Neuronal stem cell (in vitro differentiated cells): ENCODE measurements around the gene CNOT6.
"Not testable (repeated sequence)": the region's sequence is repeated elsewhere in the genome, so short reads cannot be mapped to it uniquely, and the experiment has no call there.

Source experiments
- DNase-seq: peaks from one replicate; pipeline ENCODE4 v3.0.0-alpha.2; 2013; ENCODE audit warnings: low spot score
- H2AFZ ChIP-seq: one replicate; pipeline ENCODE4 v1.6.1; 2013; ENCODE audit warnings: mild to moderate bottlenecking, low read length, inconsistent platforms
- H2AK5ac ChIP-seq: 2 replicates; pipeline ENCODE4 v1.6.1; 2013; ENCODE audit warnings: low read depth, mild to moderate bottlenecking, inconsistent platforms, low read length, moderate library complexity, mixed read lengths
- H2BK120ac ChIP-seq: 2 replicates; pipeline ENCODE4 v1.6.1; 2013; ENCODE audit warnings: low read depth, mild to moderate bottlenecking, inconsistent platforms, low read length, moderate library complexity, mixed read lengths
- H2BK12ac ChIP-seq: one replicate; pipeline ENCODE4 v1.6.1; 2013; ENCODE audit warnings: low read length, inconsistent platforms
- H2BK15ac ChIP-seq: 2 replicates; pipeline ENCODE4 v1.6.1; 2013; ENCODE audit warnings: mild to moderate bottlenecking, low read length, inconsistent platforms, mixed read lengths
- H2BK5ac ChIP-seq: one replicate; pipeline ENCODE4 v1.6.1; 2013; ENCODE audit warnings: inconsistent platforms, mild to moderate bottlenecking, low read length, moderate library complexity
- H3K14ac ChIP-seq: one replicate; pipeline ENCODE4 v1.6.1; 2013; ENCODE audit warnings: low read length, inconsistent platforms
- H3K18ac ChIP-seq: 2 replicates; pipeline ENCODE4 v1.6.1; 2013; ENCODE audit warnings: low read length, inconsistent platforms
- H3K23ac ChIP-seq: 2 replicates; pipeline ENCODE4 v1.6.1; 2013; ENCODE audit warnings: low read depth, mild to moderate bottlenecking, mixed read lengths, low read length, inconsistent platforms; ENCODE audit not compliant: poor library complexity
- H3K27ac ChIP-seq: replicated peaks from 3 replicates; pipeline ENCODE4 v1.5.1; 2013; ENCODE audit warnings: low read length, inconsistent platforms
- H3K27me3 ChIP-seq, 3 experiments: 2 replicates each; pipeline ENCODE4 v1.6.1; 2013; ENCODE audit warnings: low read length in 3 of 3, mild to moderate bottlenecking in 2 of 3, inconsistent platforms in 1 of 3, low read depth in 1 of 3, mixed read lengths in 1 of 3, moderate library complexity in 1 of 3; ENCODE audit not compliant: control insufficient read depth in 3 of 3, insufficient read depth in 3 of 3
- H3K36me3 ChIP-seq, 2 donors: replicated peaks in 1 of 2; 2 replicates each; pipeline ENCODE4 v1.6.1; 2013; ENCODE audit warnings: low read length in 2 of 2; ENCODE audit not compliant: control insufficient read depth in 2 of 2, insufficient read depth in 2 of 2
- H3K4ac ChIP-seq: 2 replicates; pipeline ENCODE4 v1.6.1; 2013; ENCODE audit warnings: inconsistent platforms, mild to moderate bottlenecking, low read length, moderate library complexity
- H3K4me1 ChIP-seq, 2 donors: 1 replicate in 1 of 2; 2 replicates in 1 of 2; pipeline ENCODE4 v1.6.1; 2013; ENCODE audit warnings: low read length in 2 of 2, low read depth in 1 of 2; ENCODE audit not compliant: control insufficient read depth in 2 of 2, insufficient read depth in 1 of 2
- H3K4me2 ChIP-seq: one replicate; pipeline ENCODE4 v1.6.1; 2013; ENCODE audit warnings: mild to moderate bottlenecking, low read length, inconsistent platforms; ENCODE audit not compliant: insufficient read depth, poor library complexity, severe bottlenecking
- H3K4me3 ChIP-seq, 2 donors: 2 replicates each; pipeline ENCODE4 v1.5.1; 2013; ENCODE audit warnings: low read length in 2 of 2, mild to moderate bottlenecking in 2 of 2, inconsistent platforms in 1 of 2, moderate library complexity in 1 of 2
- H3K79me1 ChIP-seq: one replicate; pipeline ENCODE4 v1.6.1; 2013; ENCODE audit warnings: low read depth, mild to moderate bottlenecking, inconsistent platforms, low read length, moderate library complexity
- H3K9ac ChIP-seq: one replicate; pipeline ENCODE4 v1.6.1; 2013; ENCODE audit warnings: mild to moderate bottlenecking, low read depth, low read length, inconsistent platforms; ENCODE audit not compliant: poor library complexity
- H3K9me3 ChIP-seq, 2 donors: replicated peaks in 1 of 2; 2 replicates each; pipeline versions ENCODE3 to v1.6.1; 2013; ENCODE audit warnings: low read length in 2 of 2, mild to moderate bottlenecking in 2 of 2, inconsistent platforms in 1 of 2, low read depth in 1 of 2, mixed read lengths in 1 of 2, moderate library complexity in 1 of 2; ENCODE audit not compliant: control insufficient read depth in 2 of 2, insufficient read depth in 1 of 2
- H4K8ac ChIP-seq: one replicate; pipeline ENCODE4 v1.6.1; 2013; ENCODE audit warnings: low read depth, mild to moderate bottlenecking, inconsistent platforms, low read length, moderate library complexity
- H4K91ac ChIP-seq: one replicate; pipeline ENCODE4 v1.6.1; 2013; ENCODE audit warnings: low read length, low read depth, mild to moderate bottlenecking, inconsistent platforms; ENCODE audit not compliant: poor library complexity
- WGBS, 2 donors: extraction: QIAGEN DNeasy Blood & Tissue Kit; methylation state at CpG; one replicate each; pipeline ENCODE4 v1.1.7; 2013; ENCODE audit warnings: missing lambda C conversion rate in 2 of 2, mixed read lengths in 1 of 2; ENCODE audit not compliant: insufficient read length in 2 of 2, insufficient replicate concordance in 1 of 2; ENCODE audit errors: extremely low coverage in 2 of 2; 5-methylcytosine and 5-hydroxymethylcytosine counted together

Gene CNOT6

GRCh38 chr5:180463216-180463900 is 30.8 kb upstream of the CNOT6 start:
- H4K8ac ChIP-seq, result no peak overlapping the region
- peaks cover 4 to 15% of the 10 kb centered on the region in 2 donors for H3K9me3 ChIP-seq
- no peak overlapping the region for H3K4me3 ChIP-seq
- no peak overlapping the region for H3K27ac ChIP-seq
- H3K36me3 ChIP-seq, result no peaks in the 10 kb centered on the region
- no CpG with 5 or more reads among the region's 8 CpGs for WGBS, 2 donors
- no peak for DNase-seq
- peak overlapping the region; percentile 28 for H2AK5ac ChIP-seq
- H3K9ac ChIP-seq, result no peak overlapping the region
- H2BK12ac ChIP-seq, result no peak overlapping the region
- H3K79me1 ChIP-seq, result no peaks in the 10 kb centered on the region
- peaks cover 0 to 5% (median 0%) of the 10 kb centered on the region in 3 experiments for H3K27me3 ChIP-seq
- no peak overlapping the region for H3K14ac ChIP-seq
- H3K18ac ChIP-seq, result no peak overlapping the region
- H3K23ac ChIP-seq, result peak overlapping the region; percentile 65
- H2BK120ac ChIP-seq, result no peak overlapping the region
- H2AFZ ChIP-seq, result no peak overlapping the region
- no peak overlapping the region for H2BK15ac ChIP-seq
- peak overlapping the region; percentile 30 for H4K91ac ChIP-seq
- no peak overlapping the region for H2BK5ac ChIP-seq
- no peak overlapping the region for H3K4ac ChIP-seq
- no peaks in the 10 kb centered on the region for H3K4me1 ChIP-seq
- no peak overlapping the region for H3K4me2 ChIP-seq

DNA sequence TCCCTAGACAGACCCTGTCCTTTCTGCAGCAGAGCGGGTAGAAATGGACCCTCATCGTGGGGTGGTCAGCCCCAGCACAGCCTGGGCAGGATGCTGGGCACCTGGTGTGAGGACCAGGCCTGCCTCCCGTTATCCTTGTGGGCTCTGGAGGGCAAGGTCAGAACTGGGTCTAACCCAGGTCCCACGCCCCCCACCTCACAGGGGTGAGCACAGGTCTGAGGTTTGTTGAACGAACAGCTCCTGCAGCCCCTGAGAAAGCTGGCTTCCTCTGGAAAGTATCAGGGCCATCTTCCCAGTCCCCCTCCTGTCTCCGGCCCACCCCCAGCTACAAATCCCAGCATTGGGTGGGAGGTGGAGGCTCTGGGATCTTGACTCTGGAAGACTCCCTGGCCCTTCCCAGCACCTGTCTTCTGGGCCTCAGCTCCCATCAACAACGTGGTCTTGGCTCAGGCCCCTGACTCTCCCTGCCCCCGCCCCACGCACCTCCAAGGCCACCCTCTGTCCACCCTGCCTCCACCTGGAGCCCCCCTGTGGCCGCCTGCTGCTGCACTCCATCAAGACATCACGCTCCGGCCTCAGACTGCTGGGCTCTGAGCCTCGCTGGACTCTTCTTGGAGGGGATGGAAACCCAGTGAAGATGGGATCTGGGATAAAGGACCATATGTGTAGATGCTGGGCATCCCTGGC is 30.1 kb upstream of the CNOT6 start:
- Histone ChIP-seq H3K79me1 (no peaks in the 10 kb centered on the region), H3K36me3 (no peaks in the 10 kb centered on the region), H3K4me2 (no peak overlapping the region), H4K8ac (no peak overlapping the region), H3K4me1 (no peaks in the 10 kb centered on the region), H3K27me3 (peaks cover 0 to 10% (median 0%) of the 10 kb centered on the region in 3 experiments), H3K9me3 (peaks cover 3 to 12% of the 10 kb centered on the region in 2 donors), H2AK5ac (peak overlapping the region; percentile 28), H3K4ac (no peak overlapping the region), H2BK120ac (no peak overlapping the region), H2BK12ac (no peak overlapping the region), H2BK5ac (no peak overlapping the region), H2BK15ac (no peak overlapping the region), H3K27ac (no peak overlapping the region), H3K23ac (peak overlapping the region; percentile 65), H3K4me3 (no peak overlapping the region), H2AFZ (no peak overlapping the region), H3K9ac (no peak overlapping the region), H3K18ac (peak overlapping the region; percentile 28), H3K14ac (no peak overlapping the region), H4K91ac (peak overlapping the region; percentile 30)
- no CpG with 5 or more reads among the region's 13 CpGs for WGBS, 2 donors
- DNase-seq, result no peak

DNA sequence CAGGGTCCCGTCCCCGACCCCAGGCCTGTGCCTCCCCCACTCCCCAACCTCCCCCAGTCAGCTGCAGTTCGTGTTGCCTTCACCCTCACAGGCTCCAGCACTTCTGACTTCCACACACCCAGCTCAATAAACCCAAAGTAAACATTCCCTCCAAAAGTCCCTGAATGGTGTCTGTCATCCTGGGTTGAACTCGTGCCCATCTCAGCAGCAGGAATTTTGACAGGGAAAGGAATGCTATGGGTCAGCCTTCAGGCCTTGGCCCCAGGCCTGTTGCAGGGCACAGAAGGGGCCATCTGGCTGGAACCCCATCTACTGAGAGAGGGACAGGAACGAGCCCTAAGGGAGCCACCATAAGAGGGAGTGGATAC is 29.6 kb upstream of the CNOT6 start:
- no CpG with 5 or more reads among the region's 5 CpGs for WGBS, 2 donors
- no peak overlapping the region for H2AK5ac ChIP-seq

GRCh38 chr5:180465052-180465451 is 29.1 kb upstream of the CNOT6 start:
- not testable (repeated sequence) for H2BK12ac ChIP-seq, H3K9ac ChIP-seq, H2BK120ac ChIP-seq, H3K4me1 ChIP-seq, H3K4me2 ChIP-seq, H2BK5ac ChIP-seq, H3K36me3 ChIP-seq, H3K27ac ChIP-seq, H3K9me3 ChIP-seq, H3K18ac ChIP-seq, H3K79me1 ChIP-seq, H2BK15ac ChIP-seq, H3K14ac ChIP-seq, DNase-seq, H4K8ac ChIP-seq, H3K4me3 ChIP-seq, H2AK5ac ChIP-seq, H2AFZ ChIP-seq, H3K4ac ChIP-seq, H3K23ac ChIP-seq, H4K91ac ChIP-seq
- no CpG with 5 or more reads among the region's 4 CpGs for WGBS, 2 donors
- peaks cover 0 to 16% (median 0%) of the 10 kb centered on the region in 3 experiments for H3K27me3 ChIP-seq

More for the DNA sequence above, 29.6 kb upstream of the CNOT6 start:
- Histone ChIP-seq H3K27me3 (peaks cover 0 to 14% (median 0%) of the 10 kb centered on the region in 3 experiments), H3K18ac (no peak overlapping the region), H4K91ac (no peak overlapping the region), H2AFZ (no peak overlapping the region), H3K23ac (peak overlapping the region; percentile 73), H3K4ac (no peak overlapping the region), H3K14ac (no peak overlapping the region), H3K4me2 (no peak overlapping the region), H4K8ac (no peak overlapping the region), H3K4me3 (no peak overlapping the region), H3K36me3 (no peaks in the 10 kb centered on the region), H2BK5ac (no peak overlapping the region), H2BK15ac (no peak overlapping the region), H2BK120ac (no peak overlapping the region), H3K27ac (no peak overlapping the region), H3K9ac (no peak overlapping the region), H2BK12ac (no peak overlapping the region), H3K79me1 (no peaks in the 10 kb centered on the region), H3K9me3 (peaks cover 3 to 11% of the 10 kb centered on the region in 2 donors), H3K4me1 (no peaks in the 10 kb centered on the region)
- no peak for DNase-seq
